Uterus (tissue), 4 donors: ENCODE measurements around the gene NRG3. TPM values are rescaled to one million over a fixed set of nuclear protein-coding genes. Genes with fewer than 3 reads are reported as not detected.

Source experiments
- DNase-seq, 2 donors: peaks; one replicate each; pipeline ENCODE4 v3.0.0-alpha.2; 2019 to 2020
- H3K27ac ChIP-seq, 2 donors: fragments of 200-600 bp; sonication (generic); 1 replicate in 1 of 2; 2 replicates in 1 of 2; pipeline ENCODE4 v1.5.1; 2016 to 2018
- H3K27me3 ChIP-seq, 2 donors: fragments of 200-600 bp; sonication (generic); one replicate each; pipeline ENCODE4 v1.5.1; 2018 to 2019; ENCODE audit warnings: control low read depth in 1 of 2
- H3K36me3 ChIP-seq, 2 donors: fragments of 200-600 bp; sonication (generic); one replicate each; pipeline ENCODE4 v1.5.1; 2019; ENCODE audit warnings: control low read depth in 1 of 2
- H3K4me1 ChIP-seq, 2 donors: fragments of 200-600 bp; sonication (generic); one replicate each; pipeline ENCODE4 v1.5.1; 2018 to 2019; ENCODE audit warnings: control low read depth in 1 of 2
- H3K4me3 ChIP-seq, 2 donors: fragments of 200-600 bp; sonication (generic); 1 replicate in 1 of 2; 2 replicates in 1 of 2; pipeline ENCODE4 v1.5.1; 2018 to 2019; ENCODE audit warnings: mild to moderate bottlenecking in 1 of 2
- H3K9me3 ChIP-seq, 2 donors: fragments of 200-600 bp; sonication (generic); one replicate each; pipeline ENCODE4 v1.5.1; 2019; ENCODE audit warnings: control low read depth in 1 of 2
- POLR2A ChIP-seq, 2 donors: fragments of 450-650 bp; IDR thresholded peaks; one replicate each; pipeline ENCODE4 v1.6.1; 2016; ENCODE audit warnings: antibody characterized with exemption in 2 of 2, mild to moderate bottlenecking in 1 of 2, moderate library complexity in 1 of 2
- intact Hi-C: fragments of 100-400 bp; cut with DNase I; formaldehyde crosslinking; loops from one replicate; pipeline ENCODE4 v1.15.1; 2023; ENCODE audit warnings: low total_unique reads
- total RNA-seq, 4 donors: library from RNA; depleted of rRNA in 3 of 4; stranded (reverse); fragments of >200 nt in 3 of 4; gene quantifications; one replicate each; pipeline versions ENCODE4 v1.1.0 to v1.2.4, GENCODE V29; 2014 to 2023
- TF ChIP-seq, protein P1 (sequence below), 4 experiments: fragments of 200-600 bp in 2 of 4; fragments of 450-650 bp in 2 of 4; sonication (generic) in 2 of 4; IDR thresholded peaks; one replicate each; pipeline ENCODE4 v1.5.1; 2016 to 2019; ENCODE audit warnings: antibody characterized with exemption in 4 of 4, mild to moderate bottlenecking in 2 of 4, moderate library complexity in 1 of 4
- donor health status: DM: yes; HTN: yes; CAD: no.

The NRG3 gene
- total RNA-seq, 4 donors from 2014 or later: 0.27 to 1.0 TPM; not detected in 2

DNA sequence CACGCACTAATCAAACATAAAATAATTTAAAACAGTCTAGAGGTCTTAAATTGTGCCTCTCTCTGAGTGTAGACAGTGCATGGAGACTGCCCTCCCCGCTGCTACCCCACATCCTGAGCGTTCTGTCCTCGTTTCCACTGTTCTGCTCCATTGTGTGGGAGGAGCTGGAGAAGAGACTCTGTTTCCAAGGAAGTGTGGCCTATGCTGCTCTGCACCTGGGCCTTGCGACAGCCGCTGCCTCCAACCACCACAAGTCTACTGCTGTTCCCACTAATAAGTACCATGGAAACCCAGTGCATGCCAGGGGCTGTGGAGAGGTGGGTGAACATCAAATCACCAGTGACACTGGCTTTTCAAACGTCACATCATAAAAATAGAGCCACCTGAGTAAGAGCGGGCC lies 19.6 kb downstream of the NRG3 start:
- TF ChIP-seq POLR2A (IDR thresholded peaks at IDR 0.05): no peak
- TF ChIP-seq, protein P1, sequence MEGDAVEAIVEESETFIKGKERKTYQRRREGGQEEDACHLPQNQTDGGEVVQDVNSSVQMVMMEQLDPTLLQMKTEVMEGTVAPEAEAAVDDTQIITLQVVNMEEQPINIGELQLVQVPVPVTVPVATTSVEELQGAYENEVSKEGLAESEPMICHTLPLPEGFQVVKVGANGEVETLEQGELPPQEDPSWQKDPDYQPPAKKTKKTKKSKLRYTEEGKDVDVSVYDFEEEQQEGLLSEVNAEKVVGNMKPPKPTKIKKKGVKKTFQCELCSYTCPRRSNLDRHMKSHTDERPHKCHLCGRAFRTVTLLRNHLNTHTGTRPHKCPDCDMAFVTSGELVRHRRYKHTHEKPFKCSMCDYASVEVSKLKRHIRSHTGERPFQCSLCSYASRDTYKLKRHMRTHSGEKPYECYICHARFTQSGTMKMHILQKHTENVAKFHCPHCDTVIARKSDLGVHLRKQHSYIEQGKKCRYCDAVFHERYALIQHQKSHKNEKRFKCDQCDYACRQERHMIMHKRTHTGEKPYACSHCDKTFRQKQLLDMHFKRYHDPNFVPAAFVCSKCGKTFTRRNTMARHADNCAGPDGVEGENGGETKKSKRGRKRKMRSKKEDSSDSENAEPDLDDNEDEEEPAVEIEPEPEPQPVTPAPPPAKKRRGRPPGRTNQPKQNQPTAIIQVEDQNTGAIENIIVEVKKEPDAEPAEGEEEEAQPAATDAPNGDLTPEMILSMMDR (IDR thresholded peaks at IDR 0.05): no peak
- H3K27me3 ChIP-seq: no peaks in the 10 kb centered on the region
- H3K9me3 ChIP-seq: no peaks in the 10 kb centered on the region
- intact Hi-C loops: no loop called here
- no peak overlapping the region for H3K4me3 ChIP-seq
- H3K4me1 ChIP-seq: no peaks in the 10 kb centered on the region
- no peak for DNase-seq
- no peaks in the 10 kb centered on the region for H3K36me3 ChIP-seq
- no peak overlapping the region for H3K27ac ChIP-seq

DNA sequence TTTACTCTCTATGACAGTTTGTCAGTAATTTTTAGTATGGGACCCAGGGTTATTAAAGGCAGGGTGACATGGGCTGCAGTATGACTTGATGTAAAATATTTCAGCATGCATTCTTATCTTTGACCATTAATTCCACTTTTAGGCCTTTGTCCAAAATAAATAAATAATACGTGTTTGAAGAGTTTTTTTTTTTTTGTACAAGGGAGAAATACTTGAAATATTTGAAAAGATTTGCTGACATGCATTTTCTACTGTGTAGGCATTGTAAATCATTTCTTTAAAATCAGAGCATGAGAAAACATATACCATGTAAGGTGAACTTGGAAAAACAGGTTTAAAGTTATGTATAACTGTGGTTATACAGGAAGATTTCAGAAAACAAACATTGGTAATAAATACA lies 23.5 kb downstream of the NRG3 start:
- Histone ChIP-seq H3K27me3 (no peaks in the 10 kb centered on the region), H3K9me3 (no peaks in the 10 kb centered on the region), H3K4me1 (no peaks in the 10 kb centered on the region), H3K4me3 (no peak overlapping the region), H3K36me3 (no peaks in the 10 kb centered on the region), H3K27ac (no peak overlapping the region)
- intact Hi-C loops: no loop called here
- no peak for TF ChIP-seq POLR2A (IDR thresholded peaks at IDR 0.05)
- TF ChIP-seq, protein P1 (IDR thresholded peaks at IDR 0.05): no peak
- DNase-seq: no peak

GRCh38 chr10:81900989-81901388 lies 26.0 kb downstream of the NRG3 start:
- intact Hi-C loops: no loop called here
- H3K36me3 ChIP-seq: no peaks in the 10 kb centered on the region
- DNase-seq: no peak
- no peaks in the 10 kb centered on the region for H3K9me3 ChIP-seq
- H3K27me3 ChIP-seq: no peaks in the 10 kb centered on the region
- H3K27ac ChIP-seq: no peak overlapping the region
- no peaks in the 10 kb centered on the region for H3K4me1 ChIP-seq
- no peak for TF ChIP-seq POLR2A (IDR thresholded peaks at IDR 0.05)
- TF ChIP-seq, protein P1 (IDR thresholded peaks at IDR 0.05): no peak
- H3K4me3 ChIP-seq: no peak overlapping the region

DNA sequence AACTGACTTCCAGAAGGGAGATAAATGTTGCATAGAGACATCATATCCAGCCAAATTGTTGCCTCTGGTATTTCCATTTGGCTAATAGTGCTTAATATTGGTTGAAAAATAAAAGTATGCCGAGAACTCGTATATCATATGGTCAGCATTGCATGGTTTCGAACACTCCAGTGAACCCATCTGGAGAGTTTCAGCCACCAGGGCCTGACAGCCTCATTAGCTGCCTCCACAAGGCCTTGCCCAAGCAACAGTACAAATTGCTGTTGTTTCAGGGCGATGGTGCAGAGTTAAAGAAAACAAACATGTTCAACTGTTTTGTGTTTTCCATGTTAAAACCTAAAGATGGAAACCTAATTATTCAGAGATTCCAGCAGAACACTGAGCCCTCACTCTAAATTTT lies 28.5 kb downstream of the NRG3 start:
- no peak for DNase-seq
- Histone ChIP-seq H3K4me3 (no peak overlapping the region), H3K27me3 (no peaks in the 10 kb centered on the region), H3K9me3 (no peaks in the 10 kb centered on the region), H3K36me3 (no peaks in the 10 kb centered on the region), H3K27ac (no peak overlapping the region), H3K4me1 (no peaks in the 10 kb centered on the region)
- TF ChIP-seq, protein P1 (IDR thresholded peaks at IDR 0.05): no peak
- no peak for TF ChIP-seq POLR2A (IDR thresholded peaks at IDR 0.05)
- intact Hi-C loops: no loop called here

- Histone ChIP-seq H3K4me1 (no peaks in the 10 kb centered on the region), H3K4me3 (no peak overlapping the region), H3K27ac (no peak overlapping the region), H3K36me3 (no peaks in the 10 kb centered on the region), H3K9me3 (no peaks in the 10 kb centered on the region), H3K27me3 (no peaks in the 10 kb centered on the region)
- TF ChIP-seq, protein P1 (IDR thresholded peaks at IDR 0.05): no peak
- TF ChIP-seq POLR2A (IDR thresholded peaks at IDR 0.05): no peak
- intact Hi-C loops: no loop called here
- DNase-seq: no peak
Observed at GRCh38 chr10:81905161-81905560, 30.2 kb downstream of the NRG3 start.
